Lower leg skin (tissue), 3 donors: ENCODE measurements around the gene FARS2.

Source experiments
- CTCF ChIP-seq, 3 donors: fragments of 450-650 bp; IDR thresholded peaks; one replicate each; pipeline ENCODE4 v1.5.1; 2016; ENCODE audit warnings: antibody characterized with exemption in 3 of 3, mild to moderate bottlenecking in 3 of 3, moderate library complexity in 2 of 3
- POLR2A ChIP-seq, 2 donors: fragments of 450-650 bp; IDR thresholded peaks; one replicate each; pipeline ENCODE4 v1.6.1; 2016 to 2017; ENCODE audit warnings: antibody characterized with exemption in 2 of 2, mild to moderate bottlenecking in 1 of 2, moderate library complexity in 1 of 2

- TF ChIP-seq CTCF (IDR thresholded peaks at IDR 0.05) (no peak), POLR2A (IDR thresholded peaks at IDR 0.05) (no peak)
Measured at GRCh38 chr6:5266423-5266822, 5.1 kb downstream of the FARS2 start.
